Suprapubic skin (tissue), 4 donors: ENCODE measurements around the gene FRAS1. TPM values are rescaled to one million over a fixed set of nuclear protein-coding genes. Genes with fewer than 3 reads are reported as not detected.

Experiments
- DNase-seq, 2 donors: peaks; one replicate each; pipeline ENCODE4 v3.0.0-alpha.2; 2019; ENCODE audit warnings: low spot score in 2 of 2
- H3K27ac ChIP-seq: fragments of 200-600 bp; sonication (generic); one replicate; pipeline ENCODE4 v1.5.1; 2019
- H3K27me3 ChIP-seq: fragments of 200-600 bp; sonication (generic); one replicate; pipeline ENCODE4 v1.5.1; 2019
- H3K36me3 ChIP-seq: fragments of 200-600 bp; sonication (generic); one replicate; pipeline ENCODE4 v1.5.1; 2019
- H3K4me1 ChIP-seq: fragments of 200-600 bp; sonication (generic); one replicate; pipeline ENCODE4 v1.5.1; 2019
- H3K4me3 ChIP-seq: fragments of 200-600 bp; sonication (generic); one replicate; pipeline ENCODE4 v1.5.1; 2019; ENCODE audit warnings: mild to moderate bottlenecking
- H3K9me3 ChIP-seq: fragments of 200-600 bp; sonication (generic); one replicate; pipeline ENCODE4 v1.5.1; 2019
- CTCF ChIP-seq, 2 donors: fragments of 200-600 bp in 1 of 2; fragments of 450-650 bp in 1 of 2; sonication (generic) in 1 of 2; IDR thresholded peaks; one replicate each; pipeline ENCODE4 v1.5.1; 2016 to 2019; ENCODE audit warnings: antibody characterized with exemption in 2 of 2, mild to moderate bottlenecking in 1 of 2, moderate library complexity in 1 of 2
- EP300 ChIP-seq: sonication (generic); formaldehyde crosslinking; IDR thresholded peaks from one replicate; pipeline ENCODE4 v1.6.1; 2017; ENCODE audit warnings: antibody characterized with exemption
- POLR2A ChIP-seq, 2 donors: fragments of 450-650 bp; IDR thresholded peaks; one replicate each; pipeline ENCODE4 v1.6.1; 2017; ENCODE audit warnings: antibody characterized with exemption in 2 of 2, mild to moderate bottlenecking in 2 of 2, moderate library complexity in 2 of 2
- POLR2AphosphoS5 ChIP-seq, 3 donors: sonication (generic); formaldehyde crosslinking; IDR thresholded peaks; one replicate each; pipeline ENCODE4 v1.6.1; 2017; ENCODE audit warnings: antibody characterized with exemption in 3 of 3
- WGBS: methylation state at CpG from one replicate; pipeline ENCODE4 v1.1.5; 2018; 5-methylcytosine and 5-hydroxymethylcytosine counted together
- total RNA-seq, 4 donors: library from RNA; depleted of rRNA; stranded (reverse); fragments of >200 nt; gene quantifications; one replicate each; pipeline ENCODE4 v1.1.0, GENCODE V29; 2016

The FRAS1 gene
- total RNA-seq, 4 donors from 2014 or later = 1.4 to 24.9 (median 3.8) TPM

- DNase-seq = no peak
- Histone ChIP-seq H3K4me3 (no peak overlapping the region), H3K9me3 (no peaks in the 10 kb centered on the region), H3K4me1 (no peaks in the 10 kb centered on the region), H3K27ac (no peak overlapping the region), H3K27me3 (no peaks in the 10 kb centered on the region), H3K36me3 (no peaks in the 10 kb centered on the region)
- 34% methylated on average over 5 of the region's 5 CpGs for WGBS
- no peak for TF ChIP-seq CTCF (IDR thresholded peaks at IDR 0.05)
- TF ChIP-seq EP300 = no peak
- no peak for TF ChIP-seq POLR2A (IDR thresholded peaks at IDR 0.05)
- TF ChIP-seq POLR2AphosphoS5 (IDR thresholded peaks at IDR 0.05) = no peak
These were observed 25.6 kb upstream of the FRAS1 start for GRCh38 chr4:78031417-78031950.

GRCh38 chr4:78032446-78032845 lies 24.7 kb upstream of the FRAS1 start:
- Histone ChIP-seq H3K27me3 (no peaks in the 10 kb centered on the region), H3K4me3 (no peak overlapping the region), H3K36me3 (no peaks in the 10 kb centered on the region), H3K9me3 (no peaks in the 10 kb centered on the region), H3K27ac (no peak overlapping the region), H3K4me1 (no peaks in the 10 kb centered on the region)
- no peak for DNase-seq
- no peak for TF ChIP-seq POLR2A (IDR thresholded peaks at IDR 0.05)
- TF ChIP-seq CTCF (IDR thresholded peaks at IDR 0.05) = no peak
- TF ChIP-seq POLR2AphosphoS5 (IDR thresholded peaks at IDR 0.05) = no peak
- TF ChIP-seq EP300 = no peak

- no peak overlapping the region for H3K4me3 ChIP-seq
- DNase-seq = no peak
- no peak overlapping the region for H3K27ac ChIP-seq
- no peaks in the 10 kb centered on the region for H3K9me3 ChIP-seq
- no peaks in the 10 kb centered on the region for H3K27me3 ChIP-seq
- 65% methylated on average over 1 of the region's 1 CpG for WGBS
- H3K4me1 ChIP-seq = no peaks in the 10 kb centered on the region
- TF ChIP-seq POLR2A (IDR thresholded peaks at IDR 0.05) (no peak), POLR2AphosphoS5 (IDR thresholded peaks at IDR 0.05) (no peak)
- H3K36me3 ChIP-seq = no peaks in the 10 kb centered on the region
These were observed 24.2 kb upstream of the FRAS1 start for GRCh38 chr4:78032929-78033328.

- TF ChIP-seq EP300 (no peak), POLR2AphosphoS5 (IDR thresholded peaks at IDR 0.05) (no peak), POLR2A (IDR thresholded peaks at IDR 0.05) (no peak), CTCF (IDR thresholded peaks at IDR 0.05) (no peak)
- Histone ChIP-seq H3K9me3 (no peaks in the 10 kb centered on the region), H3K27ac (no peak overlapping the region), H3K27me3 (no peaks in the 10 kb centered on the region), H3K4me3 (no peak overlapping the region), H3K36me3 (no peaks in the 10 kb centered on the region), H3K4me1 (no peaks in the 10 kb centered on the region)
- no peak for DNase-seq
These were observed 23.3 kb upstream of the FRAS1 start for GRCh38 chr4:78033861-78034260.

DNA sequence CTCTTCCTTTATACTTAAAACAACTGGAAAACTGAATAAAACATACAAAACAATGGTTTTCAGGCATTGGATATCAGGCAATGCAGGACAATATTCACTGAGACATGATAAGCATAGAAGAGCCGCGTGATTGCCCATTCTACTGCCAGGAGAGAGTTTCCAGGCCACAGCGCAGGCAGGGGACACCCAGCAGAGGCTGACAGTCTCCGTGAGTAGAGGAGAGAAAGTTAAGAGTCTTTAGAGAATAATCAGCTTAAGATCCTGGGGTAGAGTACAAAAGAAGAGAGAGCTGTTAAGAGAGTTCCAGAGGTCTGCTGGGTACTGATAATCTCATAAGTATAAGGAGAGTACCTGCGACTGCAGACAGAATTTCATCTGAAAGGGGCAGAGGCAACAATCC lies 18.4 kb upstream of the FRAS1 start:
- no peaks in the 10 kb centered on the region for H3K9me3 ChIP-seq
- TF ChIP-seq EP300 (no peak), POLR2AphosphoS5 (IDR thresholded peaks at IDR 0.05) (no peak), CTCF (IDR thresholded peaks at IDR 0.05) (no peak), POLR2A (IDR thresholded peaks at IDR 0.05) (no peak)
- WGBS = 92% methylated on average over 5 of the region's 5 CpGs
- no peaks in the 10 kb centered on the region for H3K4me1 ChIP-seq
- no peak for DNase-seq
- no peaks in the 10 kb centered on the region for H3K36me3 ChIP-seq
- no peak overlapping the region for H3K4me3 ChIP-seq
- H3K27me3 ChIP-seq = no peaks in the 10 kb centered on the region
- no peak overlapping the region for H3K27ac ChIP-seq

DNA sequence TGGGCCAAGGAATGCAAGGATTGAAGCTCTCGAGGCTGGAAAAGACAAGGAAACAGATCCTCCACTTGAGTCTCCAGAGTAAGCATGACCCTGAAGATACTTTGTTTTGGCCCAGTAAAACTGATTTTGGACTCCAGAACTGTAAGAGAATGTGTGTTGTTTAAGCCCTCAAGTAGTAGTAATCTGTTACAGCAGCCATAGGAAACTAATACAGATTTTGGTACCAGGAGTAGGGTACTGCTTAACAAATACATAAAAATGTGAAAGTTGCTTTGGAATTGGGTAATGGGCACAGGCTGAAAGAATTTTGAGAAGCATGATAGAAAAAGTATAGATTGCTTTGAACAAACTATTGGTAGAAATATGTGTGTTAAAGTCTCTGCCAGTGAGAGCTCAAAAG lies 17.4 kb upstream of the FRAS1 start:
- Histone ChIP-seq H3K4me1 (no peaks in the 10 kb centered on the region), H3K4me3 (no peak overlapping the region), H3K36me3 (no peaks in the 10 kb centered on the region), H3K9me3 (no peaks in the 10 kb centered on the region), H3K27me3 (no peaks in the 10 kb centered on the region), H3K27ac (no peak overlapping the region)
- DNase-seq = no peak
- no peak for TF ChIP-seq CTCF (IDR thresholded peaks at IDR 0.05)
- TF ChIP-seq POLR2AphosphoS5 (IDR thresholded peaks at IDR 0.05) = no peak
- TF ChIP-seq EP300 = no peak
- WGBS = 88% methylated on average over 1 of the region's 1 CpG
